GM04503 (cell line): ENCODE measurements around the gene FOXK1.

Experiments used
- DNase-seq: peaks from one replicate; pipeline ENCODE4 v3.0.0-alpha.2; 2012; ENCODE audit warnings: low read depth

The FOXK1 gene

GRCh38 chr7:4819560-4820404 is 137.7 kb downstream of the FOXK1 start:
- no peak for DNase-seq

GRCh38 chr7:4820405-4820966 is 138.4 kb downstream of the FOXK1 start:
- no peak for DNase-seq
